HEK293T (cell line): ENCODE results near the gene NTPCR.

ENCODE experiments used
- CTCF ChIA-PET: fragments of 350-600 bp; formaldehyde crosslinking; extraction: SDS; loops from one replicate; lab custom pipeline; 2021; ENCODE audit warnings: antibody characterized with exemption, inconsistent platforms; lab: Yijun Ruan, JAX
- POLR2A ChIA-PET: fragments of 350-600 bp; formaldehyde crosslinking; extraction: SDS; loops from one replicate; lab custom pipeline; 2020; ENCODE audit warnings: antibody characterized with exemption, inconsistent platforms; lab: Yijun Ruan, JAX
- DNase-seq: peaks from one replicate; pipeline ENCODE4 v3.0.0; 2012; ENCODE audit warnings: mixed read lengths; ENCODE audit errors: extremely low spot score
- ARNT ChIP-seq: fragments of 450-650 bp; IDR thresholded peaks from 2 replicates; pipeline ENCODE4 v1.6.1; 2017; ENCODE audit warnings: mild to moderate bottlenecking
- BHLHE40 ChIP-seq: fragments of 450-650 bp; IDR thresholded peaks from 2 replicates; pipeline ENCODE4 v1.6.1; 2016; ENCODE audit warnings: mild to moderate bottlenecking, moderate library complexity, borderline replicate concordance
- CTBP1 ChIP-seq: fragments of 450-650 bp; IDR thresholded peaks from 2 replicates; pipeline ENCODE4 v1.6.1; 2016; ENCODE audit warnings: borderline replicate concordance
- ELF4 ChIP-seq: fragments of 450-650 bp; IDR thresholded peaks from 2 replicates; pipeline ENCODE4 v1.6.1; 2017; ENCODE audit warnings: antibody characterized with exemption
- FOXA1 ChIP-seq: fragments of 450-650 bp; IDR thresholded peaks from 2 replicates; pipeline ENCODE4 v1.6.1; 2016; ENCODE audit warnings: mild to moderate bottlenecking
- FOXK2 ChIP-seq: fragments of 450-650 bp; IDR thresholded peaks from 2 replicates; pipeline ENCODE4 v1.6.1; 2016; ENCODE audit warnings: mild to moderate bottlenecking
- FOXM1 ChIP-seq: fragments of 450-650 bp; IDR thresholded peaks from 2 replicates; pipeline ENCODE4 v1.6.1; 2017; ENCODE audit warnings: mild to moderate bottlenecking, borderline replicate concordance
- HDGF ChIP-seq: fragments of 450-650 bp; IDR thresholded peaks from 2 replicates; pipeline ENCODE4 v1.6.1; 2017; ENCODE audit warnings: antibody characterized with exemption, borderline replicate concordance
- L3MBTL2 ChIP-seq: fragments of 450-650 bp; conservative IDR thresholded peaks from 2 replicates; pipeline ENCODE4 v1.6.1; 2016; ENCODE audit warnings: mild to moderate bottlenecking
- LEF1 ChIP-seq: fragments of 450-650 bp; IDR thresholded peaks from 2 replicates; pipeline ENCODE4 v1.6.1; 2017; ENCODE audit warnings: mild to moderate bottlenecking, borderline replicate concordance
- NFRKB ChIP-seq: fragments of 450-650 bp; IDR thresholded peaks from 2 replicates; pipeline ENCODE4 v1.6.1; 2016; ENCODE audit warnings: mild to moderate bottlenecking, moderate library complexity
- SP1 ChIP-seq: fragments of 450-650 bp; IDR thresholded peaks from 2 replicates; pipeline ENCODE4 v1.6.1; 2017
- SUZ12 ChIP-seq: fragments of 450-650 bp; IDR thresholded peaks from 2 replicates; pipeline ENCODE4 v1.6.1; 2016; ENCODE audit warnings: mild to moderate bottlenecking
- TARDBP ChIP-seq: fragments of 450-650 bp; IDR thresholded peaks from 2 replicates; pipeline ENCODE4 v1.6.1; 2016
- ZNF384 ChIP-seq: fragments of 450-650 bp; IDR thresholded peaks from 2 replicates; pipeline ENCODE4 v1.6.1; 2016
- TF ChIP-seq, protein P1 (sequence below): fragments of 450-650 bp; IDR thresholded peaks from 2 replicates; pipeline ENCODE4 v1.6.1; 2016

The NTPCR gene

DNA sequence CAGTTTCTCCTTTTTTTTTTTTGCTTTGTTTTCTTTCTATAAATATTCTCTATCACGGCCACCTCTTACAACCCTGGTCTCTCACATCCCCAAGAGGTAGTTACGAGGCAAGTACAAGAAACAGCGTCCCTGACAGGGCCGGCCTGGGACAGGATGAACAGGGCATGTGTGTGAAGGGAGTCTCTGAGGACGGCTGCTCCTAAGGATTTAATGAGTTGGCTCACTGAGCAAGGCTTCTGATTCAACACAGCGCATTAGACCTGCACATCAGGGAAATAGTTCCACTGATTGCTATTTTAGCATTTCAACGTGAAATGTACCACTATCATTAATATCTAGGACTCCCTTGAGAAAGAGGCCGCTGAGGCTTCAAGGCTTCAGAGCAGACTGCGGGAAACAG, 54.0 kb downstream of the NTPCR start:
- no peak for DNase-seq
- CTCF ChIA-PET: no interaction called here
- POLR2A ChIA-PET: no interaction called here
- TF ChIP-seq ZNF384: no peak
- no peak for TF ChIP-seq ELF4
- TF ChIP-seq FOXK2: no peak
- no peak for TF ChIP-seq SUZ12
- no peak for TF ChIP-seq FOXA1
- no peak for TF ChIP-seq SP1
- no peak for TF ChIP-seq CTBP1
- no peak for TF ChIP-seq HDGF

DNA sequence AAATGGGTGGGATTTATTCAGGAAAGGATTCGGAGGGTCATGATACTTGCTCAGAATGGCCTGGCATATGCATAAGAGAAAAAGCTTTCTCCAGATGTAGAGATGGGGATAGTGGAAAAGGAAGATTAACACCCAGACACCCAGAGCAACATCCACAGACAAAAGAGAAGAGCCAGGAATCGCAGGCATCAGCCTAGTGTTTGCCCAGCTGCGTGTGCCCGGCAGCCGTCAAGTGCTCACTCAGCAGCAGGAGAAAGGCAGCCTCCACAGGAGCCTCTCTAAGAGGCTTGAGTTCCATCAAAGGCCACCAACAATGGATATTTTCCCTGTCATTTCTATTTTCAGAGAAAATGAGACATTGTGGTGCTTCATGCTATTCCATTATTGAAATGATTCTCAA, 54.7 kb downstream of the NTPCR start:
- DNase-seq: no peak
- no peak for TF ChIP-seq CTBP1
- no peak for TF ChIP-seq ZNF384
- no peak for TF ChIP-seq ELF4
- TF ChIP-seq LEF1: no peak
- ChIA-PET POLR2A (no interaction called here), CTCF (no interaction called here)

DNA sequence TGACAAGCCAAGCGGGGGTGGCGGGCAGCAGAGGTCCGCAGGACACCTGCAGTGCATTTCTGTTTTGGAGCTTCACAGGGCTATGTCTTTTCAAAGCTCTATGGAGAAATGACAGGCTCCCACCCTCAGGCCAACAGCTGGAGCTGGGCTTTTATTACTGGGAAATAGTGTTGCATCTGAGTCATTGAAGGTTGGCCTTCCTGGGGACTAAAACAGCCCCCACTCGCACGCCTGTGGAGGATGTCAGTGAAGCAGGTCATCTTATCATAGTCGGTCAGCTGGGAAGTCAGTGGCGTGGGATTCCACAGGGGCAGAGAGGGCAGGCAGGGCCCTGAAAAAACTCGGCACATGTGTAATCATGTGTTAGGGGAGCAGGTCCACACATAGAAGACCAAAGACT, 55.3 kb downstream of the NTPCR start:
- POLR2A ChIA-PET: no interaction called here
- CTCF ChIA-PET: interaction anchor here (0.6 kb wide), 1 partner anchor 832 kb away, joined by 5 read pairs; no protein-coding TSS in a partner anchor
- no peak for DNase-seq

DNA sequence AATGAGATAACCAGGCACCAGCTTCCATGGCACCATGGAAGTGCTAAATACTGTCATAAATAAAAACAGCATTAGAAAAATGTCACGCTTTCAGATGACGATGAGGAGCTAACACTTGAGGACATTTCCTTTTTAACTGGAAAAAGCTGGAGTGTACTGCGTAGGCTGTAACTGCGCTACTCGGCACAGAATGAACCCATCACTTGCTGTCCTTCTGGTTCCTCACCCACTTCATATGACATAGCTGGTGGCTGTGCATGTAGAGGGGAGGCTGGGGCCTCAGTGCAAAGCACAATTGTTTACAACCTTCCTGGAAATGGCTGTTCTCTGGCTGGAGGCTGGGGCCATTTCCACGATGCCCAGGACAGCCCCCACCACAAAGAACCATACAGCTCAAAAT, 55.7 kb downstream of the NTPCR start:
- POLR2A ChIA-PET: no interaction called here
- CTCF ChIA-PET: interaction anchor here (0.6 kb wide), 1 partner anchor 833 kb away, joined by 5 read pairs; no protein-coding TSS in a partner anchor
- no peak for DNase-seq
- TF ChIP-seq BHLHE40: no peak
- TF ChIP-seq TARDBP: no peak
- TF ChIP-seq SP1: no peak
- no peak for TF ChIP-seq SUZ12
- TF ChIP-seq FOXK2: no peak
- no peak for TF ChIP-seq CTBP1
- TF ChIP-seq FOXA1: no peak
- TF ChIP-seq NFRKB: no peak
- no peak for TF ChIP-seq ELF4
- no peak for TF ChIP-seq HDGF
- no peak for TF ChIP-seq ZNF384

More for the DNA sequence above, 55.3 kb downstream of the NTPCR start:
- TF ChIP-seq SUZ12 (no peak), L3MBTL2 (no peak)

DNA sequence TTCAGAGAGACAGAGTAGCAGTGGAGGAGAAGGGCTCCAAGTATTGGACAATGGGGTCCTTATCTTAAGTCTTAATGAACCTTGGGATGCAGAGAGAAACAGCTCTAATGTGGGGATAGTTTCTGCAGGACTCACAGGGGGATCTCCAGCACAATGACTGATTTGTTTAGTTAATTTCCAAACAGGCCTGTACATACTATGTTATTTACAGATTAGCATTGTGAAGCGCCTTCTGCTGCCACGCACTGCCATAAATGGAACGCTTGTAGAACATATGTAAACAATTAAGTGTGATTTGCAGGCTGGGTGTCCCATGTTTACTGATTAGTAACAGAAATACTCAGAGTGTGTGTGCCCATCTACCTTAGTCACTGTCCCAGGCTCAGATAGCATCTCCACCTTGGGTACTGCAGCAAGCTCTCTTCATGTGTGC, 56.1 kb downstream of the NTPCR start:
- CTCF ChIA-PET: interaction anchor here (0.6 kb wide), 1 partner anchor 833 kb away, joined by 5 read pairs; no protein-coding TSS in a partner anchor
- POLR2A ChIA-PET: no interaction called here
- no peak for DNase-seq
- TF ChIP-seq LEF1: no peak
- TF ChIP-seq, protein P1, sequence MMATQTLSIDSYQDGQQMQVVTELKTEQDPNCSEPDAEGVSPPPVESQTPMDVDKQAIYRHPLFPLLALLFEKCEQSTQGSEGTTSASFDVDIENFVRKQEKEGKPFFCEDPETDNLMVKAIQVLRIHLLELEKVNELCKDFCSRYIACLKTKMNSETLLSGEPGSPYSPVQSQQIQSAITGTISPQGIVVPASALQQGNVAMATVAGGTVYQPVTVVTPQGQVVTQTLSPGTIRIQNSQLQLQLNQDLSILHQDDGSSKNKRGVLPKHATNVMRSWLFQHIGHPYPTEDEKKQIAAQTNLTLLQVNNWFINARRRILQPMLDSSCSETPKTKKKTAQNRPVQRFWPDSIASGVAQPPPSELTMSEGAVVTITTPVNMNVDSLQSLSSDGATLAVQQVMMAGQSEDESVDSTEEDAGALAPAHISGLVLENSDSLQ: no peak
- no peak for TF ChIP-seq NFRKB

DNA sequence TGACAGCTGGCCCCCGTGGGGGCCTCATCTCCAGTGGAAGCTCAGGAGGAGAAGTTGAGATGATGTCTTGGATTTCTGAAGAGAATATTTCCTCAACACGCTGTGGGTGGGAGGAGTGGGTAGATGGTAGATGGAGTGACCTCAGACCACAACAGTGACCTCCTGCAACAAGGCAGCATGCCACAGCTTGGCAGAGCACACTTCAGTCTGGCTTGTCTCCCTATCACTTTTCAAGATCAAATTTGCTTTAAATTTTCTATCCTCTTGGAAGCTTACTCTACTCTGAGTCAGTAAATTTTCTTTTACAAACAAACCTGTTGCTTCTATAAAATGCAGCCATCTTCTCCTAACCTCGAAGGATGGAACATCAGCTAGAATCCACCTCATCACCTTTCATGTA, 59.7 kb downstream of the NTPCR start:
- DNase-seq: no peak
- no peak for TF ChIP-seq FOXA1
- no peak for TF ChIP-seq NFRKB
- TF ChIP-seq SUZ12: no peak
- no peak for TF ChIP-seq HDGF
- TF ChIP-seq TARDBP: no peak
- no peak for TF ChIP-seq ZNF384
- TF ChIP-seq ELF4: no peak
- TF ChIP-seq ARNT: no peak
- TF ChIP-seq, protein P1: no peak
- no peak for TF ChIP-seq LEF1
- no peak for TF ChIP-seq L3MBTL2
- no peak for TF ChIP-seq SP1
- no peak for TF ChIP-seq FOXK2
- TF ChIP-seq FOXM1: no peak
- no peak for TF ChIP-seq BHLHE40
- TF ChIP-seq CTBP1: no peak
- POLR2A ChIA-PET: no interaction called here
- CTCF ChIA-PET: no interaction called here

DNA sequence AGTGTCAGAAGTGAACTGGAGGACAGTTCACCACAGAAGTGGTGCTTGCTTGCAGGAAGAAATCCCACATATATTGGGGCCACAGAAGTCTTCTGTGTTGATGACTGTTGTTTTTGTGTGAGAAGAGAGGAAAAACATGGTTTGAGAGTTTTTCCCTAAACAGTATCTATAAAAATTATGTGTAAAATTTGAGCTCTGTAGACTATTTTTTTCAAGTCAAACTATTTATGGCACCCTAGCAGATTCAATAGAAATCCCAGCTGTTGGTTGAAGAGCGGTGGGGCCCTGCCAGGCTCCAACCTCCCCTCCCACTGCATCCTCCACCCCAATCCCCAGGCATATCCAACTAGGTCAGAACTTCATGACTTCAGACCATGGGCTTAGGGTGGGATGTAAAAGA, 61.6 kb downstream of the NTPCR start:
- CTCF ChIA-PET: no interaction called here
- TF ChIP-seq L3MBTL2: no peak
- no peak for DNase-seq
- POLR2A ChIA-PET: no interaction called here

DNA sequence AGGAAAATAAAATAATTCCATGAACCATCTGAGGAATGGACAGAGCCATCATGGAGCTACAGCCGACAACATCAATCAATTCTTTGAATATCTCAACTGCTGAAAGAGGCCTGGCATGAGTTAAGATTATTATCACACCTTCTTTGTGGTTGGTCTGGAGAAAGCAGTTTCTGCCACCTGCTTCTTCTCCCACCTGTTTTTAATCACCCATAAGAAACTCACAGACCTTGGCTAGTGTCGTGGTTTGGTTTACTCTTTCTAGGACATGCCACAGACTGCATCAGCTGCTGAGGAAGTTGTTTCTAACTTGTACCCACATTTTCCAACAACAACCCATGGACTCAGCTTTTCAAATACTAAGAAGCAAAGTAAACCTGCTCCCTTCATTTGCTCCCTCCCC, 65.6 kb downstream of the NTPCR start:
- no peak for DNase-seq
- ChIA-PET POLR2A (no interaction called here), CTCF (no interaction called here)
- TF ChIP-seq FOXM1 (no peak), BHLHE40 (no peak), TARDBP (no peak), FOXA1 (no peak), HDGF (no peak), CTBP1 (no peak)

DNA sequence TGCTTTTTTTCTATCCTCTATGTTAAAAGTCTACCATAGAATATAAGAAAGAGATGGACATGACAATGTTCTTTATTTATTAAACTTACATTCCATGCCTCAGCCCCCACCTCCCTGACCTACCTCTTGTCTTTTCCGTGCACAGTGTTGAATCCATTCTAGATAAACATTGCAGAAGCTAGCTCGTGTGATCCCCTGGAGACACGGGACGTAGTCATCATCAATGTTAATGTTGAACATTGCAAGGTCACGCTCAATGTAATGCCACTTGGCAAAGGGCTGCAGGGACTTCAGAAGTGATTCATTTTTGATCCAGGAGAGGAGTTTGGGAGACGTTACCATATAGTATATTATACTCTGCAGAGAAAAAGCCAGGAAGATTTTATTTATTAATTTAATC, 66.4 kb downstream of the NTPCR start:
- DNase-seq: no peak
- CTCF ChIA-PET: no interaction called here
- TF ChIP-seq SP1: no peak
- no peak for TF ChIP-seq ARNT
- no peak for TF ChIP-seq SUZ12
- TF ChIP-seq ELF4: no peak
- TF ChIP-seq FOXK2: no peak
- TF ChIP-seq, protein P1: no peak
- TF ChIP-seq HDGF: no peak
- no peak for TF ChIP-seq NFRKB
- TF ChIP-seq LEF1: no peak
- no peak for TF ChIP-seq L3MBTL2
- TF ChIP-seq FOXA1: no peak
- TF ChIP-seq TARDBP: no peak
- TF ChIP-seq CTBP1: no peak
- no peak for TF ChIP-seq ZNF384
- TF ChIP-seq FOXM1: no peak
- no peak for TF ChIP-seq BHLHE40
- POLR2A ChIA-PET: no interaction called here
